Large intestine (tissue), 3 donors: Measurements from ENCODE around the gene PLCL1. TPM values are rescaled to one million over a fixed set of nuclear protein-coding genes. Genes with fewer than 3 reads are reported as not detected.

Experiments
- DNase-seq, 2 donors: peaks; one replicate each; pipeline versions ENCODE4 v3.0.0 to v3.0.0-alpha.2; 2013
- H3K27ac ChIP-seq: one replicate; pipeline ENCODE4 v1.5.1; 2013; ENCODE audit warnings: low read length
- H3K27me3 ChIP-seq: 2 replicates; pipeline ENCODE4 v1.6.1; 2013; ENCODE audit warnings: low read length; ENCODE audit not compliant: control insufficient read depth, insufficient read depth
- H3K36me3 ChIP-seq: 2 replicates; pipeline ENCODE4 v1.6.1; 2013; ENCODE audit warnings: low read length; ENCODE audit not compliant: control insufficient read depth, insufficient read depth
- H3K4me1 ChIP-seq: one replicate; pipeline ENCODE4 v1.6.1; 2013; ENCODE audit warnings: low read length; ENCODE audit not compliant: control insufficient read depth, insufficient read depth
- H3K4me3 ChIP-seq: one replicate; pipeline ENCODE4 v1.5.1; 2013; ENCODE audit warnings: low read length
- H3K9me3 ChIP-seq: one replicate; pipeline ENCODE4 v1.6.1; 2013; ENCODE audit warnings: mild to moderate bottlenecking, low read depth, low read length, moderate library complexity; ENCODE audit not compliant: control insufficient read depth
- WGBS: methylation state at CpG from one replicate; pipeline ENCODE4 v1.1.5; 2013; ENCODE audit warnings: low lambda C conversion rate; ENCODE audit not compliant: insufficient coverage; 5-methylcytosine and 5-hydroxymethylcytosine counted together
- polyA plus RNA-seq: library from polyadenylated mRNA; unstranded; fragments of 120-200 nt; gene quantifications from one replicate; pipeline ENCODE4 v1.2.1, GENCODE V29; 2013

Gene PLCL1
- polyA plus RNA-seq, 1 donor = 3.3 TPM

- Histone ChIP-seq H3K9me3 (no peaks in the 10 kb centered on the region), H3K27ac (no peak overlapping the region), H3K27me3 (no peaks in the 10 kb centered on the region), H3K4me3 (no peak overlapping the region), H3K4me1 (no peaks in the 10 kb centered on the region), H3K36me3 (no peaks in the 10 kb centered on the region)
- no peak for DNase-seq
- 100% methylated on average over 1 of the region's 2 CpGs for WGBS
These were observed 262.2 kb downstream of the PLCL1 start for GRCh38 chr2:198066597-198066996.

- Histone ChIP-seq H3K4me1 (no peaks in the 10 kb centered on the region), H3K9me3 (no peaks in the 10 kb centered on the region), H3K27me3 (no peaks in the 10 kb centered on the region), H3K36me3 (no peaks in the 10 kb centered on the region), H3K27ac (no peak overlapping the region), H3K4me3 (no peak overlapping the region)
- DNase-seq = no peak
These were observed 268.3 kb downstream of the PLCL1 start for GRCh38 chr2:198072655-198073054.

GRCh38 chr2:198073253-198073652 is 268.9 kb downstream of the PLCL1 start:
- Histone ChIP-seq H3K4me1 (no peaks in the 10 kb centered on the region), H3K27me3 (no peaks in the 10 kb centered on the region), H3K9me3 (no peaks in the 10 kb centered on the region), H3K4me3 (no peak overlapping the region), H3K36me3 (no peaks in the 10 kb centered on the region), H3K27ac (no peak overlapping the region)
- WGBS = no CpG with 5 or more reads among the region's 2 CpGs
- DNase-seq = no peak

GRCh38 chr2:198077477-198077876 is 273.1 kb downstream of the PLCL1 start:
- H3K9me3 ChIP-seq = no peaks in the 10 kb centered on the region
- no peaks in the 10 kb centered on the region for H3K4me1 ChIP-seq
- WGBS = no CpG with 5 or more reads among the region's 1 CpG
- no peaks in the 10 kb centered on the region for H3K36me3 ChIP-seq
- no peak for DNase-seq
- no peaks in the 10 kb centered on the region for H3K27me3 ChIP-seq
- no peak overlapping the region for H3K4me3 ChIP-seq
- H3K27ac ChIP-seq = no peak overlapping the region

GRCh38 chr2:198080879-198081765 is 276.7 kb downstream of the PLCL1 start:
- DNase-seq = no peak
- no peaks in the 10 kb centered on the region for H3K9me3 ChIP-seq
- H3K4me1 ChIP-seq = no peaks in the 10 kb centered on the region
- H3K27ac ChIP-seq = no peak overlapping the region
- no peak overlapping the region for H3K4me3 ChIP-seq
- H3K36me3 ChIP-seq = no peaks in the 10 kb centered on the region
- no peaks in the 10 kb centered on the region for H3K27me3 ChIP-seq
- no CpG with 5 or more reads among the region's 2 CpGs for WGBS

- Histone ChIP-seq H3K4me3 (no peak overlapping the region), H3K27me3 (no peaks in the 10 kb centered on the region), H3K36me3 (no peaks in the 10 kb centered on the region), H3K27ac (no peak overlapping the region), H3K4me1 (no peaks in the 10 kb centered on the region), H3K9me3 (no peaks in the 10 kb centered on the region)
- no CpG with 5 or more reads among the region's 6 CpGs for WGBS
- DNase-seq = no peak
These were observed 279.8 kb downstream of the PLCL1 start for GRCh38 chr2:198084156-198084555.

GRCh38 chr2:198096002-198096401 is 291.6 kb downstream of the PLCL1 start:
- H3K36me3 ChIP-seq = no peaks in the 10 kb centered on the region
- WGBS = 100% methylated on average over 1 of the region's 2 CpGs
- H3K9me3 ChIP-seq = no peaks in the 10 kb centered on the region
- H3K27ac ChIP-seq = no peak overlapping the region
- H3K4me3 ChIP-seq = no peak overlapping the region
- no peaks in the 10 kb centered on the region for H3K4me1 ChIP-seq
- H3K27me3 ChIP-seq = no peaks in the 10 kb centered on the region
- DNase-seq = no peak

- no peak for DNase-seq
- no peaks in the 10 kb centered on the region for H3K9me3 ChIP-seq
- H3K4me3 ChIP-seq = no peak overlapping the region
- 90% methylated on average over 2 of the region's 2 CpGs for WGBS
- no peaks in the 10 kb centered on the region for H3K27me3 ChIP-seq
- H3K4me1 ChIP-seq = no peaks in the 10 kb centered on the region
- no peaks in the 10 kb centered on the region for H3K36me3 ChIP-seq
- no peak overlapping the region for H3K27ac ChIP-seq
These were observed 292.6 kb downstream of the PLCL1 start for GRCh38 chr2:198096965-198097364.

GRCh38 chr2:198097630-198098029 is 293.2 kb downstream of the PLCL1 start:
- no CpG with 5 or more reads among the region's 3 CpGs for WGBS
- no peaks in the 10 kb centered on the region for H3K9me3 ChIP-seq
- H3K4me1 ChIP-seq = no peaks in the 10 kb centered on the region
- DNase-seq = no peak
- H3K36me3 ChIP-seq = no peaks in the 10 kb centered on the region
- no peak overlapping the region for H3K4me3 ChIP-seq
- H3K27me3 ChIP-seq = no peaks in the 10 kb centered on the region
- H3K27ac ChIP-seq = no peak overlapping the region

GRCh38 chr2:198098386-198098785 is 294.0 kb downstream of the PLCL1 start:
- no peaks in the 10 kb centered on the region for H3K27me3 ChIP-seq
- whole genome bisulfite sequencing = 90% methylated on average over 1 of the region's 1 CpG
- no peaks in the 10 kb centered on the region for H3K9me3 ChIP-seq
- H3K4me1 ChIP-seq = no peaks in the 10 kb centered on the region
- H3K4me3 ChIP-seq = no peak overlapping the region
- H3K36me3 ChIP-seq = no peaks in the 10 kb centered on the region
- H3K27ac ChIP-seq = no peak overlapping the region
- no peak for DNase-seq

- Histone ChIP-seq H3K36me3 (no peaks in the 10 kb centered on the region), H3K4me3 (no peak overlapping the region), H3K9me3 (no peaks in the 10 kb centered on the region), H3K27ac (no peak overlapping the region), H3K27me3 (no peaks in the 10 kb centered on the region), H3K4me1 (no peaks in the 10 kb centered on the region)
- 33% methylated on average over 1 of the region's 6 CpGs for WGBS
- no peak for DNase-seq
These were observed 294.5 kb downstream of the PLCL1 start for GRCh38 chr2:198098918-198099317.
